ENCODE results near the gene ELOB. TPM values are rescaled to one million over a fixed set of nuclear protein-coding genes. Genes with fewer than 3 reads are reported as not detected.

ELOB gene
- total RNA-seq, 2 donors from 2014 or later, result 121 to 131 TPM

DNA sequence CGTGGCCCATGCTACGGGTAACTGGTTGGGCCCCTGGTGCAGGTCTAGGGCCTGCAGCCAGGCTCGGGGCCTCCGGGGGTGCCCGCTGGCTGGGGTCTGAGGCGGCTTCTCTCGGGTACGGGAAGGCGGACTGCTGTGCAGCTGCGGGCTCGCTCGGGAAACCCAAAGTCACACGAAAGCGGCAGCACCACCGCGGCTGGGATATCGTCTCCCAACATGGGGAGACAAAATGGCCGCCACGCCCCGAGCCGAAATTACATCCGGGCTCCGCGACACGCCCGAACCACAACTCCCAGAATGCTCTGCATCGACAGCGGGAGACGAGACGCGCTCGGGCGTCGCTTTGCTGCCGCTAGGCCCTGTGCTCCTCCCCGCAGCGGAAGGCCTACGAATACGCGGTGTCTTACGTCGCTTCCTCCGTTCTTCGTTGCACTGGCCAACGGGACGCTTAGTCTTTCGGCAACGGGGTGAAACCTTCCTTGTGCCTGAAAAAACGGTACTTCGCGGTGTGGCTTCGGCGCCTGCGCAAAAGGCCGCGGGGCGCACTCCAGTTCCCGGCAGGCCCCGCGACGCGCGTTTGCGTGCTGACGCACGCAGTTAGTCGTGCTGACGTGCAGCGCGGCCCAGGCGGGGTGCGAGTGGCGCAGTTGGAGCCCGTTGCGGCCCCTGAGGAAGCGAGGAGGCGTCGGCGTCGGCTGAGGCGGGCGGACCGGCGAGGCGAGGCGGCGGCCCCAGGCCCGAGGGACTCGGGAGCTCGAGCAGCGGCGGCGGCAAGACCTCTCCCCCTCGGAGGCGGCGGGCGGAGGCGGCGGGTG, 24.8 kb downstream of the ELOB start, which contains the start of gene SRRM2:
Gene SRRM2, plus strand, starts transcription at position 604 of the 815 bp plus-strand sequence. CDS start 3,727 bp downstream, outside the sequence.
- peak; percentile 87 for ATAC-seq
- Mint-ChIP-seq H3K27ac (peak within 1 kb of the TSS; percentile 97), H3K36me3 (ENCODE audit: low read depth) (peaks cover 20% of the 10 kb centered on the region), H3K27me3 (no peaks in the 10 kb centered on the region), H3K4me1 (peaks cover 41% of the 10 kb centered on the region), H3K4me3 (peak within 1 kb of the TSS; percentile 95)
- DNase-seq, result peak; percentile 88 to 90 (median 89)
- H3K9me3 ChIP-seq (ENCODE audit: control insufficient read depth, low read length, poor library complexity, severe bottlenecking), result no peaks in the 10 kb centered on the region

DNA sequence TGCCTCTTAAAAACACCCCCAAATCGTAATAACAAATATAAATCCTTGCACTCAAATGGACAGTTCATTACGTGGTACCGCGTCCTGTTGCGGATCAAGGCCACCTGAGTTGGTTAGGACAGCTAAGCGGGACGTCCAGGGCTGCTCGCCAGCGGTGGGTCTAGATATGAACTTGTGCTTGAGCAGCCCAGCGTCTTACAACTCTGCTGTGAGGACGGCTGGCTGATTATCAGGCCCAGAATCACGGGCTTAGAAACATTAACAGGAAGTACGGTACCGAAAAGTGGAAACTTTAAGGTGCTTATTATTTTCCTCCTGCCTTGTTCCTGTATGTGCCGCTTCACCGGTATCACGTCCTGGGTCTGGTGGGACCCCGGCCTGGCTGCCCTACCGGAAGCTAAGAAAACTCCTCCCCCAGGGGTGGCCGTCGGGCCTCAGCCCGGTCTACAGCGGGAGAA, 25.5 kb downstream of the ELOB start:
- no peaks in the 10 kb centered on the region for H3K9me3 ChIP-seq (ENCODE audit: control insufficient read depth, low read length, poor library complexity, severe bottlenecking)
- Mint-ChIP-seq H3K4me3 (peak overlapping the region; percentile 94), H3K36me3 (ENCODE audit: low read depth) (peaks cover 14% of the 10 kb centered on the region), H3K4me1 (peaks cover 34% of the 10 kb centered on the region), H3K27ac (peak overlapping the region; percentile 97), H3K27me3 (no peaks in the 10 kb centered on the region)
- DNase-seq, result no peak
- no peak for ATAC-seq

DNA sequence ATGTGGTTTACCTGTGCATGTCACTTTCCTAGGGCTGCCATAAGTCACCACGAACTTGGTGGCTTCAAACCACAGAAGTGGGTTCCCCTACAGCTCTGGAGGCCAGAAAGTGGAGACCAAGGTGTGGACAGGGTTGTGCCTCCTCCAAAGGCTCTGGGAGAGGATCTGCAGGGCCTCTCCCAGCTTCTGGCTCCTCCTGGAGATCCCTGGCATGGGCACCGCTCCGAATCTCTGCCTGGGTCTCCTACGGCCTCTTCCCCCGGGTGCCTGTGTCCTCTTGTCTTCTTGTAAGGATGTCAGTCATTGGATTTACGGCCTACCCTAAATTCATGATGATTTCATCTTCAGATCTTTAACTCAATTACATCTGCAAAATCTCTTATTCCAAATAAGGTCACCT, 27.1 kb downstream of the ELOB start:
- H3K36me3 Mint-ChIP-seq (ENCODE audit: low read depth), result peaks cover 3% of the 10 kb centered on the region
- H3K27ac Mint-ChIP-seq, result peak overlapping the region; percentile 75
- ATAC-seq (no peak), DNase-seq (no peak)
- H3K27me3 Mint-ChIP-seq, result no peaks in the 10 kb centered on the region
- H3K4me1 Mint-ChIP-seq, result peaks cover 20% of the 10 kb centered on the region
- no peak overlapping the region for H3K4me3 Mint-ChIP-seq
- H3K9me3 ChIP-seq (ENCODE audit: control insufficient read depth, low read length, poor library complexity, severe bottlenecking), result no peaks in the 10 kb centered on the region

DNA sequence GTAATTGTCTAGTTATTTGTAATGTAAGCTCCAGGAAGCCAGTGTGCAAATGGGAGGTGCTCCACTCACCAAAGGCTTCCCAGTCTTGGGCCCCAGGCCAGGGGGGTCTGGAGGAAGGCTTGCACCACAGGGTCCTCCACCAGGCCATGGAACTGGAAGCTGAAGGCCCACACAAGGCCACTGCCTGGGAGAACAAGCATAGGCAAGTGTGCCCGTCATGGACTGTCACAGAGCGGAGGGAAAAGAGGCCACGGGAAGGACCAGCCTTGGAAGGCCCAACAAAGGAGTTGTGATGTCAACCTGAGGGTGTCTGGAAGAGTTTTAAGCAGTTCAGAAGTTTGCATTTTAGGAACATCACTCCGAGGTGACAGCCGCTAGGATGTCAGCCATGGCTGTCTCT, 27.6 kb downstream of the ELOB start:
- Mint-ChIP-seq H3K4me1 (peaks cover 15% of the 10 kb centered on the region), H3K36me3 (ENCODE audit: low read depth) (peaks cover 3% of the 10 kb centered on the region), H3K4me3 (no peak overlapping the region), H3K27ac (no peak overlapping the region), H3K27me3 (no peaks in the 10 kb centered on the region)
- no peak for DNase-seq
- H3K9me3 ChIP-seq (ENCODE audit: control insufficient read depth, low read length, poor library complexity, severe bottlenecking), result no peaks in the 10 kb centered on the region
- ATAC-seq, result no peak

DNA sequence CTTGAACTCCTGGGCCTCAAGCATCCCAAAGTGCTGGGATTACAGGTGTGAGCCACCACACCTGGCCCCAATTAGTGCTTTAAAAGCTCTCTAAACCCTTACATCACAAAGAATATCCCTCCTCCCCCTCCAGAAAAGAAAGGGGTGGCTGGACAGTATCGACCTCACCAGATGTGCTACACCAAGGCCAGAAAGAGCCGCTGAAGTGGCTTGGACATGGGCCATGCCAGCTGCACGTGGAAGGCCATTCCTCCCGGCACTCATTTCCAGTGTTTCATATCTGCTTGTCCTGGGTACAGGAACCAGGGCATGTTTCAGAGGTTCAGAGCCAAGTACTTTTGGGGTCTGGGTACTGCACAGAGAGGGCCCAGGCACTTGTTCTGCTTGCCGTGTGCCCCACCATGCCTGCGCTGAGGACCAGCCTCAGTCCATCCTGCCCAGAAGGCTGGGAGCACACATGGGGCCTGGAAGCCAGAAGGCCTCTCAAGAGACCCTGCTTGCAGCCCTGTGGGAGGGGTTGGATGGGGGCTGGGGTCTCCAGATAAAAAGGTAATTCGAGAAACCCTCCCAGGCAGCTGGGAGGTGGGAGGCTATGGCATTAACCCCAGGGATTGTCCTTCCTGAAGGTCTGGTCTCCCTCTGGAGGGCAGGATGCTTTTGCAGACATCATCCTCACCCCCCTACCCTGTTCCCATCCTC, 28.2 kb downstream of the ELOB start:
- no peak for DNase-seq
- ATAC-seq, result no peak
- Mint-ChIP-seq H3K4me3 (no peak overlapping the region), H3K4me1 (peaks cover 10% of the 10 kb centered on the region), H3K27me3 (no peaks in the 10 kb centered on the region), H3K36me3 (ENCODE audit: low read depth) (peaks cover 1% of the 10 kb centered on the region), H3K27ac (no peak overlapping the region)
- no peaks in the 10 kb centered on the region for H3K9me3 ChIP-seq (ENCODE audit: control insufficient read depth, low read length, poor library complexity, severe bottlenecking)

- H3K36me3 Mint-ChIP-seq (ENCODE audit: low read depth), result no peaks in the 10 kb centered on the region
- no peaks in the 10 kb centered on the region for H3K27me3 Mint-ChIP-seq
- ATAC-seq (no peak), DNase-seq (no peak)
- H3K27ac Mint-ChIP-seq, result no peak overlapping the region
- no peaks in the 10 kb centered on the region for H3K9me3 ChIP-seq (ENCODE audit: control insufficient read depth, low read length, poor library complexity, severe bottlenecking)
- no peak overlapping the region for H3K4me3 Mint-ChIP-seq
- H3K4me1 Mint-ChIP-seq, result no peaks in the 10 kb centered on the region
Measured at GRCh38 chr16:2745961-2746360, 31.1 kb downstream of the ELOB start.

- peaks cover 5% of the 10 kb centered on the region for H3K27me3 Mint-ChIP-seq
- ATAC-seq, result no peak
- no peak overlapping the region for H3K27ac Mint-ChIP-seq
- no peak for DNase-seq
- H3K9me3 ChIP-seq (ENCODE audit: control insufficient read depth, low read length, poor library complexity, severe bottlenecking), result no peaks in the 10 kb centered on the region
- no peaks in the 10 kb centered on the region for H3K4me1 Mint-ChIP-seq
- H3K4me3 Mint-ChIP-seq, result no peak overlapping the region
- H3K36me3 Mint-ChIP-seq (ENCODE audit: low read depth), result no peaks in the 10 kb centered on the region
Measured at GRCh38 chr16:2745116-2745890, 31.8 kb downstream of the ELOB start.

DNA sequence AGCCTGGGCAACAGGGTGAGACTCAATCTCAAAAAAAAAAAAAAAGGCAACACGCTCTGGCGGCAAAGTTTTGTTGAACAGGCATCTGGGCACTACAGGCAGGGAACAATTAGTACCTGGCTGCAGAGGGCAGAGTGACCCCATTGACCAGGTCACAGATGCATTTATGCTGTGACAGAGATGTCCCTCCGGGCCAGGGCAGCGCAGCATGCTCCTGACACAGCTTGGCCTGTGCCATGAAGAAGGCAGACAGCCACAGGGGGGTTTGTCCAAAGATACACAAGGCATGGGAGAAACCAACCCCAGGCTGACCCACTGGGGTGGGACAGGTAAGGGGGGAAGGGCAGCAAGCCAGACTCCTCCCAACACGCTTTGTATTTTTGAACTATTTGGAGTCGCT, 32.4 kb downstream of the ELOB start:
- no peak overlapping the region for H3K27ac Mint-ChIP-seq
- no peaks in the 10 kb centered on the region for H3K4me1 Mint-ChIP-seq
- H3K36me3 Mint-ChIP-seq (ENCODE audit: low read depth), result no peaks in the 10 kb centered on the region

DNA sequence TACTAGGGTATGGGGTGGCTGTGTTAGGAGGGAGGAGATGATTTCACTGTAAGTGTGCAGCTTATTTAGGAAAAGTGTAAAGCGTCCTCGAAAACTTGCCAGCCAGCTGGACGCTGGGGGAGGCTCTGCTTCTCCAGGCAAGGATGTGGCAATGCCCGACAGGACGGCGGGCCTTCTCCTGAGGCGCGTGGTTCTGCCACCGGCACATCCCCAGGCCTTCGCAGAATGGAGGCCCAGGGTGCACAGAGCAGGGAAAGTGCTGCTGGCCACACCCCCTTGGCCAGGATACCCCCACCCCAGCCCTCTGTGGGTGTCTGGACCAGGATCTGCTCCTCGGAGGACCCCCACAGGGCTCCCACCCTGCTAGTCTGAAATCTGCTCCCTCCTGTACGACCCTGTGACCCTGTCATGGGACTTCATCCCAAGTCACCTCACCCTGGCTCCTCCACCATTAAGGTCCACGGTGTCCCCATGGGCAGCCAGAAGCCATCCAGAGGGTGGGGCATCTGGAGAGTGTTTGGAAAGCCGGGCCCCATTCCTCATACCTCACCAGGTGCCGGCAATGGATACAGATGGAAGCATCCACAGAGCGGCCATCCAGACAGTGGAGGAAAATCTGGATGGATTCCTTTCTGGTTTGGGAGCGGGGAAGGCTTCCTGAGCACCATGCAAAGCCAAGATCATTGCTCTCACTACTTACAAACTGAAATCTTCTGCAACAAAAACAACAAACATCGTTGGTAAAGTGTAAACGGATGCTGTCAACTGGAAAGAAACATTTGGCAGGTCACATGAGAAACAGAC, 33.9 kb downstream of the ELOB start:
- H3K9me3 ChIP-seq (ENCODE audit: control insufficient read depth, low read length, poor library complexity, severe bottlenecking), result no peaks in the 10 kb centered on the region
- H3K27ac Mint-ChIP-seq, result no peak overlapping the region
- H3K36me3 Mint-ChIP-seq (ENCODE audit: low read depth), result no peaks in the 10 kb centered on the region
- H3K4me3 Mint-ChIP-seq, result no peak overlapping the region
- peaks cover 5% of the 10 kb centered on the region for H3K27me3 Mint-ChIP-seq
- H3K4me1 Mint-ChIP-seq, result no peaks in the 10 kb centered on the region
- no peak for DNase-seq
- no peak for ATAC-seq

More for the DNA sequence above, 32.4 kb downstream of the ELOB start:
- peaks cover 5% of the 10 kb centered on the region for H3K27me3 Mint-ChIP-seq
- no peak for DNase-seq
- no peak for ATAC-seq
- no peak overlapping the region for H3K4me3 Mint-ChIP-seq
- H3K9me3 ChIP-seq (ENCODE audit: control insufficient read depth, low read length, poor library complexity, severe bottlenecking), result no peaks in the 10 kb centered on the region

GRCh38 chr16:2742323-2743006, 34.6 kb downstream of the ELOB start:
- ATAC-seq, result no peak
- Mint-ChIP-seq H3K36me3 (ENCODE audit: low read depth) (no peaks in the 10 kb centered on the region), H3K4me3 (no peak overlapping the region), H3K27me3 (peaks cover 5% of the 10 kb centered on the region), H3K4me1 (no peaks in the 10 kb centered on the region), H3K27ac (no peak overlapping the region)
- H3K9me3 ChIP-seq (ENCODE audit: control insufficient read depth, low read length, poor library complexity, severe bottlenecking), result no peaks in the 10 kb centered on the region
- DNase-seq, result no peak

GRCh38 chr16:2741168-2741567, 35.9 kb downstream of the ELOB start:
- H3K27me3 Mint-ChIP-seq, result peaks cover 9% of the 10 kb centered on the region
- H3K4me1 Mint-ChIP-seq, result no peaks in the 10 kb centered on the region
- ATAC-seq, result no peak
- H3K9me3 ChIP-seq (ENCODE audit: control insufficient read depth, low read length, poor library complexity, severe bottlenecking), result no peaks in the 10 kb centered on the region
- DNase-seq, result no peak
- H3K27ac Mint-ChIP-seq, result no peak overlapping the region
- H3K36me3 Mint-ChIP-seq (ENCODE audit: low read depth), result no peaks in the 10 kb centered on the region
- no peak overlapping the region for H3K4me3 Mint-ChIP-seq

DNA sequence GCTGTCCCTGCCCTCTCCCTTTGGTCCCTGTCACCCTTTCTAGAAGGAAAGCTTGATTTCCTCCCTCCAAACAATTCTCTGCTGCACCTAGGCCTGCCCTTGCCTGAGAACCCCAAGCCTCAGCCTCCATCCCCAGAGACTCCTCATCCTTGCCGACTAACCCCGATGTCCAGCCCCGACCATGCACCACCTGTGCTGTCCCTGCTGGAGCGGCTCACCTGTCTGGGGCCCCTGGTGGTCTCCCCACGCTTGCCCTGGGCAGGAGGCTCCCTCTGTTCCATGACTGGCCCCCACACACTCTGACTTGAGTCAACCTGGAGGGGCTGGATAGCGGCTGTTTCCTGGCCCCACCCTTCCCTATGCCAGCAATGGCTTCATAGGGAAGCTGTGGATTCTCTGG, 36.6 kb downstream of the ELOB start:
- Mint-ChIP-seq H3K27me3 (peaks cover 9% of the 10 kb centered on the region), H3K27ac (peak overlapping the region; percentile 67), H3K36me3 (ENCODE audit: low read depth) (no peaks in the 10 kb centered on the region), H3K4me3 (no peak overlapping the region), H3K4me1 (no peaks in the 10 kb centered on the region)
- H3K9me3 ChIP-seq (ENCODE audit: control insufficient read depth, low read length, poor library complexity, severe bottlenecking), result no peaks in the 10 kb centered on the region
- DNase-seq (no peak), ATAC-seq (no peak)
